Vagina (tissue), 2 donors: Measurements from ENCODE around the gene TRIP4. TPM values are rescaled to one million over a fixed set of nuclear protein-coding genes. Genes with fewer than 3 reads are reported as not detected.
"Not testable (repeated sequence)": the region's sequence is repeated elsewhere in the genome, so short reads cannot be mapped to it uniquely, and the experiment has no call there.

Experiments used
- DNase-seq, 2 donors: peaks; one replicate each; pipeline ENCODE4 v3.0.0-alpha.2; 2017; ENCODE audit errors: extremely low spot score in 2 of 2
- H3K27ac ChIP-seq: fragments of 200-600 bp; sonication (generic); one replicate; pipeline ENCODE4 v1.5.1; 2019
- H3K27me3 ChIP-seq: fragments of 200-600 bp; sonication (generic); one replicate; pipeline ENCODE4 v1.5.1; 2019
- H3K36me3 ChIP-seq, 2 donors: fragments of 200-600 bp; sonication (generic); one replicate each; pipeline ENCODE4 v1.5.1; 2017 to 2019
- H3K4me1 ChIP-seq: fragments of 200-600 bp; sonication (generic); one replicate; pipeline ENCODE4 v1.5.1; 2019
- H3K4me3 ChIP-seq, 2 donors: fragments of 200-600 bp; sonication (generic); 1 replicate in 1 of 2; 2 replicates in 1 of 2; pipeline ENCODE4 v1.5.1; 2016 to 2019
- H3K9me3 ChIP-seq: fragments of 200-600 bp; sonication (generic); one replicate; pipeline ENCODE4 v1.5.1; 2019
- POLR2A ChIP-seq, 2 donors: fragments of 450-650 bp; IDR thresholded peaks; one replicate each; pipeline ENCODE4 v1.6.1; 2017; ENCODE audit warnings: antibody characterized with exemption in 2 of 2, mild to moderate bottlenecking in 2 of 2, moderate library complexity in 2 of 2
- POLR2AphosphoS5 ChIP-seq, 2 donors: sonication (generic); formaldehyde crosslinking; IDR thresholded peaks; one replicate each; pipeline ENCODE4 v1.9.0; 2017; ENCODE audit warnings: antibody characterized with exemption in 2 of 2, mild to moderate bottlenecking in 2 of 2, low read depth in 1 of 2; ENCODE audit not compliant: insufficient read depth in 1 of 2
- intact Hi-C: fragments of 100-400 bp; cut with DNase I; formaldehyde crosslinking; loops from one replicate; pipeline ENCODE4 v1.15.1; 2023
- total RNA-seq: library from RNA; depleted of rRNA; stranded (reverse); fragments of >200 nt; gene quantifications from one replicate; pipeline ENCODE4 v1.2.3, GENCODE V29; 2016
- TF ChIP-seq, protein P1 (sequence below), 3 experiments: fragments of 450-650 bp in 2 of 3; fragments of 200-600 bp in 1 of 3; sonication (generic) in 1 of 3; IDR thresholded peaks; one replicate each; pipeline ENCODE4 v1.5.1; 2017 to 2019; ENCODE audit warnings: antibody characterized with exemption in 3 of 3, mild to moderate bottlenecking in 2 of 3, moderate library complexity in 2 of 3

Gene TRIP4
- total RNA-seq, 1 donor from 2014 or later, result 22.3 TPM

DNA sequence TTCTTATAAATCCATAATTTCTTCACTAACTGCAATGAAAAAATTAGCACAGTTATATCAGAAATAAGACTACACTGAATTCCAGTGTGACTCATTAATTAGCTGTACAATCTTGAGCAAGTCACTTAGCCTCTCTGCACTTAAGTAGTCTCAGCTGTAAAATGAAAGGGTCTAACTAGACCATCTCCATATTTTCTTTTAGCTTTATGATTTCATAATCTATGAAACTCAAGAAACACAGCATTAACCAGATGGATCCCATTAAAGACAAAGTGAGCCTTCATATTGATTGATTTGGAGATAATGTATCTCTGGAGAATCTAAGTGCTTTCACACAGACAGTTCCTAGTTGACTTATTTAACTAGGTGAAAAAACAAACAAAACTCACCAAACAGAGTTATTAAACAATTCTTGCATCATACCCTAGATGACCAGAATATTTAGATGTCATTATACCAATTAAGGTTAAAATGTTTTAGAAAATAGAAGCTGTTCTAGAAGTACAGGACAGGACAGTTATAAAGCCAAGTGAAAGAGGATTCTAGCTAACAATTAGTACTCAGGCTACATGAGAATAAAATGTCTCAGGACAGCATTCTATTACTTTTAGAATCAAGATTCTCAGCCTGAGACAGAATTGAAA, 42.9 kb upstream of the TRIP4 start:
- TF ChIP-seq, protein P1, sequence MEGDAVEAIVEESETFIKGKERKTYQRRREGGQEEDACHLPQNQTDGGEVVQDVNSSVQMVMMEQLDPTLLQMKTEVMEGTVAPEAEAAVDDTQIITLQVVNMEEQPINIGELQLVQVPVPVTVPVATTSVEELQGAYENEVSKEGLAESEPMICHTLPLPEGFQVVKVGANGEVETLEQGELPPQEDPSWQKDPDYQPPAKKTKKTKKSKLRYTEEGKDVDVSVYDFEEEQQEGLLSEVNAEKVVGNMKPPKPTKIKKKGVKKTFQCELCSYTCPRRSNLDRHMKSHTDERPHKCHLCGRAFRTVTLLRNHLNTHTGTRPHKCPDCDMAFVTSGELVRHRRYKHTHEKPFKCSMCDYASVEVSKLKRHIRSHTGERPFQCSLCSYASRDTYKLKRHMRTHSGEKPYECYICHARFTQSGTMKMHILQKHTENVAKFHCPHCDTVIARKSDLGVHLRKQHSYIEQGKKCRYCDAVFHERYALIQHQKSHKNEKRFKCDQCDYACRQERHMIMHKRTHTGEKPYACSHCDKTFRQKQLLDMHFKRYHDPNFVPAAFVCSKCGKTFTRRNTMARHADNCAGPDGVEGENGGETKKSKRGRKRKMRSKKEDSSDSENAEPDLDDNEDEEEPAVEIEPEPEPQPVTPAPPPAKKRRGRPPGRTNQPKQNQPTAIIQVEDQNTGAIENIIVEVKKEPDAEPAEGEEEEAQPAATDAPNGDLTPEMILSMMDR (IDR thresholded peaks at IDR 0.05), result no peak
- TF ChIP-seq POLR2A (IDR thresholded peaks at IDR 0.05) (no peak), POLR2AphosphoS5 (IDR thresholded peaks at IDR 0.05; ENCODE audit: insufficient read depth in 1 of 2, low read depth in 1 of 2) (no peak)
- intact Hi-C loops, result no loop called here
- Histone ChIP-seq H3K9me3 (no peaks in the 10 kb centered on the region), H3K27me3 (no peaks in the 10 kb centered on the region), H3K4me1 (peaks cover 19% of the 10 kb centered on the region), H3K4me3 (no peak overlapping the region), H3K36me3 (no peaks in the 10 kb centered on the region), H3K27ac (no peak overlapping the region)
- DNase-seq, result no peak

- H3K9me3 ChIP-seq, DNase-seq, H3K27ac ChIP-seq, intact Hi-C loops, H3K4me3 ChIP-seq, H3K27me3 ChIP-seq, H3K36me3 ChIP-seq: not testable (repeated sequence)
- H3K4me1 ChIP-seq, result peaks cover 19% of the 10 kb centered on the region
Measured at GRCh38 chr15:64346242-64346641, 41.4 kb upstream of the TRIP4 start.

GRCh38 chr15:64348455-64348854, 39.2 kb upstream of the TRIP4 start:
- Histone ChIP-seq H3K4me1 (peaks cover 19% of the 10 kb centered on the region), H3K27me3 (no peaks in the 10 kb centered on the region), H3K4me3 (no peak overlapping the region), H3K9me3 (no peaks in the 10 kb centered on the region), H3K36me3 (no peaks in the 10 kb centered on the region), H3K27ac (no peak overlapping the region)
- DNase-seq, result no peak
- TF ChIP-seq POLR2A (IDR thresholded peaks at IDR 0.05) (no peak), POLR2AphosphoS5 (IDR thresholded peaks at IDR 0.05; ENCODE audit: insufficient read depth in 1 of 2, low read depth in 1 of 2) (no peak)
- TF ChIP-seq, protein P1 (IDR thresholded peaks at IDR 0.05), result no peak
- intact Hi-C loops, result no loop called here

DNA sequence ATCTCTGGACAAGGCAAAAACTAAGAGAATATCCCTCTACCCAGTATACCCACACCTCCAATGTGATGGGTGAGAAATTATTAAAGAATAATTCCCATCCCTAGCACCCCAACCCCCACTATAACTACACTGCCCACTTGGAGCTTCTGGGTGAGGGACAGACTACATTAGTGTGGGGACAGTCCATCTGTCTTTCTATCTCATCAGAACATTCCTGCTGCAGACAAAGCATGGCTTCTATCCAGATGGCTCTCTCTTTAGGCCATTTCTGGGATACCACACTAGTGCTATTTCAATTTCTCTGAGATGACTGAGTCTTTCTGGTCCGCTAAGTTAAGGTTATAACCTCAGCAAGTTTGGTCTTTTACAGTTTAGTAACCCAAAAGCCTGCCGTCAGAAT, 38.3 kb upstream of the TRIP4 start:
- Histone ChIP-seq H3K27ac (no peak overlapping the region), H3K9me3 (no peaks in the 10 kb centered on the region), H3K4me1 (peaks cover 22% of the 10 kb centered on the region), H3K36me3 (no peaks in the 10 kb centered on the region), H3K27me3 (no peaks in the 10 kb centered on the region), H3K4me3 (no peak overlapping the region)
- intact Hi-C loops, result no loop called here
- TF ChIP-seq POLR2AphosphoS5 (IDR thresholded peaks at IDR 0.05; ENCODE audit: insufficient read depth in 1 of 2, low read depth in 1 of 2) (no peak), POLR2A (IDR thresholded peaks at IDR 0.05) (no peak)
- TF ChIP-seq, protein P1 (IDR thresholded peaks at IDR 0.05), result no peak
- DNase-seq, result no peak

DNA sequence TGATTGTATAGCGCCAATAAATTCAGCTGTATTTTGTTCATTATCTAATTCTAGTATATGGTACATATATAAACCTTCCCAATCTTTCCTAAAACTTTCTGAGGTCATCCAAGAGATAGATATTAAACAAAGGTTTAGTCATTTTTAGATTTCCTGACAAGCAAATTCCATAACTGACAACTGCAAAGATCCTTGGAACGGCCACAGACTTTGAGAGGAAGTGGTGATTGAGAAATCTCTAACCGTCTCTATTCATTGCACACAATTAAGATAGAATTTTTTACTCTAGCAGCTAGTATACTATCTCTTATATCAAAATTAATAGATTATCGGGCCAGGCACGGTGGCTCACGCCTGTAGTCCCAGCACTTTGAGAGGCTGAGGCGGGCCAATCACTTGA, 36.4 kb upstream of the TRIP4 start:
- Histone ChIP-seq H3K27ac (no peak overlapping the region), H3K4me1 (peaks cover 20% of the 10 kb centered on the region), H3K27me3 (no peaks in the 10 kb centered on the region), H3K36me3 (no peaks in the 10 kb centered on the region), H3K9me3 (no peaks in the 10 kb centered on the region), H3K4me3 (no peak overlapping the region)
- DNase-seq, result no peak
- TF ChIP-seq POLR2A (IDR thresholded peaks at IDR 0.05), result no peak
- no peak for TF ChIP-seq POLR2AphosphoS5 (IDR thresholded peaks at IDR 0.05; ENCODE audit: insufficient read depth in 1 of 2, low read depth in 1 of 2)
- TF ChIP-seq, protein P1 (IDR thresholded peaks at IDR 0.05), result no peak
- intact Hi-C loops, result loop anchor here (10.0 kb wide), 1 partner anchor 186 kb away; the partner anchor contains the start of gene PPIB
